BLaER1 treated with 17β-estradiol and CSF1 and Interleukin-3, amounts not matched to agents 10 nM and 100 nM (cell line): ENCODE results near the gene SLC25A42.
A peak's percentile ranks its signal among the peaks of the same experiment; 100 is the strongest.
"Not testable (repeated sequence)": the region's sequence is repeated elsewhere in the genome, so short reads cannot be mapped to it uniquely, and the experiment has no call there.

Experiments used
- H3K27ac ChIP-seq, 11 experiments: shearing (Covaris generic); formaldehyde crosslinking; 2 replicates each; pipeline ENCODE4 v1.8.1; 2022
- H3K27me3 ChIP-seq, 11 experiments: shearing (Covaris generic); formaldehyde crosslinking; 2 replicates each; pipeline ENCODE4 v1.8.1; 2022
- H3K36me3 ChIP-seq, 11 experiments: shearing (Covaris generic); formaldehyde crosslinking; 2 replicates each; pipeline ENCODE4 v1.8.1; 2022
- H3K4me1 ChIP-seq, 10 experiments: shearing (Covaris generic); formaldehyde crosslinking; 2 replicates each; pipeline ENCODE4 v1.8.1; 2022
- H3K4me2 ChIP-seq, 11 experiments: shearing (Covaris generic); formaldehyde crosslinking; 2 replicates each; pipeline ENCODE4 v1.8.1; 2022
- H3K4me3 ChIP-seq, 10 experiments: shearing (Covaris generic); formaldehyde crosslinking; 2 replicates each; pipeline ENCODE4 v1.8.1; 2022
- H3K9ac ChIP-seq, 11 experiments: shearing (Covaris generic); formaldehyde crosslinking; 2 replicates each; pipeline ENCODE4 v1.8.1; 2022
- H3K9me3 ChIP-seq, 11 experiments: shearing (Covaris generic); formaldehyde crosslinking; replicated peaks in 1 of 11; 2 replicates each; pipeline ENCODE4 v1.8.1; 2022
- H4K20me1 ChIP-seq, 11 experiments: shearing (Covaris generic); formaldehyde crosslinking; 2 replicates each; pipeline ENCODE4 v1.8.1; 2022
- Cebpa-rat ChIP-seq, 11 experiments: shearing (Covaris generic); IDR thresholded peaks; 2 replicates each; pipeline ENCODE4 v1.8.1; 2022

The SLC25A42 gene

GRCh38 chr19:19147344-19147743 lies 83.5 kb downstream of the SLC25A42 start:
- Histone ChIP-seq H3K4me1 (peaks cover 0 to 32% (median 20%) of the 10 kb centered on the region in 10 experiments; a peak in 15 of 20 replicates), H3K4me3 (no peak overlapping the region), H4K20me1 (no peaks in the 10 kb centered on the region; a peak in 1 of 22 replicates), H3K4me2 (no peak overlapping the region), H3K27me3 (no peaks in the 10 kb centered on the region), H3K36me3 (peaks cover 12 to 32% (median 28%) of the 10 kb centered on the region in 11 experiments; a peak in 20 of 22 replicates), H3K9ac (no peak overlapping the region), H3K27ac (no peak overlapping the region), H3K9me3 (no peaks in the 10 kb centered on the region)
- no peak for TF ChIP-seq Cebpa-rat (IDR thresholded peaks at IDR 0.05)

- not testable (repeated sequence) for H3K27ac ChIP-seq
- peaks cover 0 to 31% (median 20%) of the 10 kb centered on the region in 10 experiments; a peak in 15 of 20 replicates for H3K4me1 ChIP-seq
Observed at GRCh38 chr19:19148504-19148903, 84.7 kb downstream of the SLC25A42 start.

GRCh38 chr19:19149435-19149834 lies 85.6 kb downstream of the SLC25A42 start:
- Histone ChIP-seq H3K9ac (no peak overlapping the region), H3K4me3 (no peak overlapping the region), H3K27me3 (no peaks in the 10 kb centered on the region), H3K4me1 (peaks cover 0 to 22% (median 11%) of the 10 kb centered on the region in 10 experiments; a peak in 15 of 20 replicates), H3K4me2 (no peak overlapping the region), H3K27ac (no peak overlapping the region), H3K36me3 (peaks cover 12 to 32% (median 28%) of the 10 kb centered on the region in 11 experiments; a peak in 20 of 22 replicates), H4K20me1 (no peaks in the 10 kb centered on the region; a peak in 1 of 22 replicates), H3K9me3 (no peaks in the 10 kb centered on the region)
- TF ChIP-seq Cebpa-rat (IDR thresholded peaks at IDR 0.05) = no peak

More at GRCh38 chr19:19148504-19148903, 84.7 kb downstream of the SLC25A42 start:
- H3K36me3 ChIP-seq = peaks cover 12 to 32% (median 28%) of the 10 kb centered on the region in 11 experiments; a peak in 20 of 22 replicates
- not testable (repeated sequence) for H4K20me1 ChIP-seq, H3K27me3 ChIP-seq, H3K9ac ChIP-seq, H3K9me3 ChIP-seq, H3K4me2 ChIP-seq, H3K4me3 ChIP-seq

GRCh38 chr19:19151418-19151817 lies 87.6 kb downstream of the SLC25A42 start:
- Histone ChIP-seq H3K4me2 (no peak overlapping the region), H3K27me3 (no peaks in the 10 kb centered on the region)

GRCh38 chr19:19152668-19153384 lies 89.0 kb downstream of the SLC25A42 start:
- no peak overlapping the region for H3K4me3 ChIP-seq
- no peak overlapping the region for H3K27ac ChIP-seq
- H3K36me3 ChIP-seq = peaks cover 20 to 47% (median 33%) of the 10 kb centered on the region in 11 experiments
- TF ChIP-seq Cebpa-rat (IDR thresholded peaks at IDR 0.05) = no peak
- no peaks in the 10 kb centered on the region for H3K27me3 ChIP-seq
- peaks cover 0 to 4% (median 0%) of the 10 kb centered on the region in 11 experiments; a peak in 1 of 22 replicates for H4K20me1 ChIP-seq
- peak overlapping the region in 2 of 11 experiments; percentile 6 to 13; a peak in 2 of 22 replicates for H3K4me2 ChIP-seq
- H3K4me1 ChIP-seq = peaks cover 0 to 10% (median 0%) of the 10 kb centered on the region in 10 experiments; a peak in 4 of 20 replicates
- peaks cover 0 to 12% (median 4%) of the 10 kb centered on the region in 11 experiments; a peak in 8 of 22 replicates for H3K9me3 ChIP-seq
- no peak overlapping the region; a peak in 2 of 22 replicates for H3K9ac ChIP-seq

More at GRCh38 chr19:19151418-19151817, 87.6 kb downstream of the SLC25A42 start:
- Histone ChIP-seq H3K9me3 (peaks cover 0 to 12% (median 4%) of the 10 kb centered on the region in 11 experiments; a peak in 8 of 22 replicates), H3K9ac (peak overlapping the region in 2 of 11 experiments; percentile 7 to 23; a peak in 2 of 22 replicates), H3K36me3 (peaks cover 26 to 51% (median 40%) of the 10 kb centered on the region in 11 experiments), H3K4me3 (no peak overlapping the region), H4K20me1 (peaks cover 0 to 4% (median 0%) of the 10 kb centered on the region in 11 experiments; a peak in 1 of 22 replicates), H3K4me1 (peaks cover 0 to 6% (median 0%) of the 10 kb centered on the region in 10 experiments; a peak in 4 of 20 replicates), H3K27ac (no peak overlapping the region)
- no peak for TF ChIP-seq Cebpa-rat (IDR thresholded peaks at IDR 0.05)

- peaks cover 0 to 12% (median 4%) of the 10 kb centered on the region in 11 experiments; a peak in 8 of 22 replicates for H3K9me3 ChIP-seq
- peaks cover 0 to 21% (median 7%) of the 10 kb centered on the region in 10 experiments; a peak in 16 of 20 replicates for H3K4me1 ChIP-seq
- H3K4me2 ChIP-seq = no peak overlapping the region
- H3K9ac ChIP-seq = no peak overlapping the region
- H3K36me3 ChIP-seq = peaks cover 16 to 30% (median 22%) of the 10 kb centered on the region in 11 experiments; a peak in 21 of 22 replicates
- H3K27ac ChIP-seq = no peak overlapping the region
- TF ChIP-seq Cebpa-rat (IDR thresholded peaks at IDR 0.05) = no peak
- no peaks in the 10 kb centered on the region for H3K27me3 ChIP-seq
- no peak overlapping the region for H3K4me3 ChIP-seq
- H4K20me1 ChIP-seq = peaks cover 0 to 7% (median 0%) of the 10 kb centered on the region in 11 experiments; a peak in 1 of 22 replicates
Observed at GRCh38 chr19:19154768-19155494, 91.1 kb downstream of the SLC25A42 start.

- Histone ChIP-seq H3K4me1 (peaks cover 0 to 29% (median 14%) of the 10 kb centered on the region in 10 experiments; a peak in 18 of 20 replicates), H3K27ac (no peak overlapping the region), H4K20me1 (peaks cover 0 to 8% (median 0%) of the 10 kb centered on the region in 11 experiments; a peak in 2 of 22 replicates), H3K4me3 (no peak overlapping the region), H3K9me3 (peaks cover 0 to 12% (median 4%) of the 10 kb centered on the region in 11 experiments; a peak in 8 of 22 replicates), H3K36me3 (peaks cover 16 to 30% (median 22%) of the 10 kb centered on the region in 11 experiments; a peak in 21 of 22 replicates), H3K9ac (no peak overlapping the region), H3K27me3 (no peaks in the 10 kb centered on the region), H3K4me2 (no peak overlapping the region)
- TF ChIP-seq Cebpa-rat (IDR thresholded peaks at IDR 0.05) = no peak
Observed at GRCh38 chr19:19155495-19156219, 91.9 kb downstream of the SLC25A42 start.

- H3K4me2 ChIP-seq = no peak overlapping the region
- peaks cover 0 to 12% (median 4%) of the 10 kb centered on the region in 11 experiments; a peak in 8 of 22 replicates for H3K9me3 ChIP-seq
- H4K20me1 ChIP-seq = peaks cover 0 to 19% (median 0%) of the 10 kb centered on the region in 11 experiments; a peak in 6 of 22 replicates
- TF ChIP-seq Cebpa-rat (IDR thresholded peaks at IDR 0.05) = no peak
- H3K4me1 ChIP-seq = peaks cover 0 to 29% (median 18%) of the 10 kb centered on the region in 10 experiments; a peak in 18 of 20 replicates
- H3K9ac ChIP-seq = no peak overlapping the region
- H3K27ac ChIP-seq = no peak overlapping the region
- no peak overlapping the region for H3K4me3 ChIP-seq
- peaks cover 16 to 30% (median 22%) of the 10 kb centered on the region in 11 experiments; a peak in 21 of 22 replicates for H3K36me3 ChIP-seq
- no peaks in the 10 kb centered on the region for H3K27me3 ChIP-seq
Observed at GRCh38 chr19:19157808-19158207, 94.0 kb downstream of the SLC25A42 start.
